ENCODE results near the gene ATP6V1F.

Gene ATP6V1F

DNA sequence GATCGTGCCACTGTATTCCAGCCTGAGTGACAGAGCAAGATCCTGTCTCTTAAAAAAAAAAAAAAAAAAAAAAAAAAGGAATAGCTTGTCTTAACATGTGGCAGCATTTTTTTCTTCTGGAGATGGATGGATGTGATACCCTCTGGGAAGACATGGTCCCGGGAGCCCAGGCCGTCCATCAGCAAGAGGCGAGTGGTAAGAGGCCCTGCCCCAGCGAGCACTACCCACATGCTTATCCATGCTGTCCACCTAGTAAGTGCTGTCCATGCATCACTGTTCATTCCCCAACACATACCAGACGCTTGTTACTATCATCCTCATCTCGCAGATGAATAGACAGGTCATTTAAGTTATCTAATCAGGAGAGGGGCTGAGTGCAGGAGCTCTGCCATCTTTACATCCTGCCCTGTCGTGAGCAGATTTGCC lies 12.9 kb downstream of the ATP6V1F start:
- WGBS (ENCODE audit: insufficient coverage) = 94% methylated on average over 3 of the region's 8 CpGs
- POLR2A ChIA-PET = interaction anchor here (0.6 kb wide), 1 partner anchor 72 kb away, joined by 3 read pairs; no protein-coding TSS in a partner anchor
- Histone ChIP-seq H3K27me3 (replicated peaks in 2 of 5; ENCODE audit: control insufficient read depth in 4 of 5, insufficient read depth in 5 of 5, low read length in 4 of 5) (peaks cover 0 to 7% (median 2%) of the 10 kb centered on the region in 5 experiments), H3K9me3 (ENCODE audit: control extremely low read depth in 1 of 5, control insufficient read depth in 4 of 5, insufficient read depth in 2 of 5, low read depth in 1 of 5, low read length in 4 of 5) (no peaks in the 10 kb centered on the region), H3K4me3 (ENCODE audit: control insufficient read depth in 1 of 7, extremely low read depth in 1 of 7, insufficient read depth in 4 of 7, low read depth in 2 of 7, low read length in 6 of 7) (no peak overlapping the region), H3K4me1 (ENCODE audit: control extremely low read depth in 1 of 4, control insufficient read depth in 4 of 4, insufficient read depth in 4 of 4, low read length in 3 of 4) (peaks cover 0 to 4% (median 0%) of the 10 kb centered on the region in 4 experiments), H3K36me3 (ENCODE audit: control insufficient read depth in 4 of 4, insufficient read depth in 4 of 4, low read length in 3 of 4) (no peaks in the 10 kb centered on the region), H3K27ac (ENCODE audit: insufficient read depth in 1 of 2, low read depth in 1 of 2, low read length in 2 of 2, poor library complexity in 1 of 2, severe bottlenecking in 2 of 2) (no peak overlapping the region)
- DNase-seq = no peak
- CTCF ChIA-PET = interaction anchor here (0.6 to 2.5 kb wide), 3 partner anchors 8 to 267 kb away, joined by 3 to 17 read pairs (median 3); partner anchors contain the start of gene ATP6V1F

DNA sequence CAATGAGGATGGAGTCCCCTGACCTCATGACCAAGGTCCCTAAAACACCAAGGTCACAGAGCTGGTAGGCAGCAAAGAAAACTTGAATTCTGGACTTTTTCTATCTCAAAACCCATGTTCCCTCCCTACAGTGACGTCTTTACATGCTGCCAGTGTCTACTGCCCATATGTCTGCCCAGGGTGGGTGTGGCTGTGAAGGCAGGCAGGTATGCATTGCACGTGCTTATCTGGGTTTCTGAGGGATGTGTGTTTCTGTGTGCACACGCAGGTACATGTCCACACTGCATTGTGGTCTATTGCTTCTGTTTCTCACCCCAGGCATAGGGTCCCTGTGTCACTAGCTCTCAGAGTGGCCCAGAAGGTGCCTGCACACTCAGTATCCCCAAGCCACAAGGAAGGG lies 13.5 kb downstream of the ATP6V1F start:
- Histone ChIP-seq H3K4me1 (ENCODE audit: control extremely low read depth in 1 of 4, control insufficient read depth in 4 of 4, insufficient read depth in 4 of 4, low read length in 3 of 4) (peaks cover 0 to 4% (median 0%) of the 10 kb centered on the region in 4 experiments), H3K36me3 (ENCODE audit: control insufficient read depth in 4 of 4, insufficient read depth in 4 of 4, low read length in 3 of 4) (no peaks in the 10 kb centered on the region), H3K27me3 (replicated peaks in 2 of 5; ENCODE audit: control insufficient read depth in 4 of 5, insufficient read depth in 5 of 5, low read length in 4 of 5) (peaks cover 0 to under 1% (median 0%) of the 10 kb centered on the region in 5 experiments), H3K9me3 (ENCODE audit: control extremely low read depth in 1 of 5, control insufficient read depth in 4 of 5, insufficient read depth in 2 of 5, low read depth in 1 of 5, low read length in 4 of 5) (no peaks in the 10 kb centered on the region), H3K4me3 (ENCODE audit: control insufficient read depth in 1 of 7, extremely low read depth in 1 of 7, insufficient read depth in 4 of 7, low read depth in 2 of 7, low read length in 6 of 7) (no peak overlapping the region), H3K27ac (ENCODE audit: insufficient read depth in 1 of 2, low read depth in 1 of 2, low read length in 2 of 2, poor library complexity in 1 of 2, severe bottlenecking in 2 of 2) (no peak overlapping the region)
- WGBS (ENCODE audit: insufficient coverage) = 94% methylated on average over 2 of the region's 3 CpGs
- POLR2A ChIA-PET = no interaction called here
- DNase-seq = no peak
- CTCF ChIA-PET = interaction anchor here (2.5 kb wide), 1 partner anchor 12 kb away, joined by 17 read pairs; the partner anchor contains the start of gene ATP6V1F

- Histone ChIP-seq H3K27ac (ENCODE audit: insufficient read depth in 1 of 2, low read depth in 1 of 2, low read length in 2 of 2, poor library complexity in 1 of 2, severe bottlenecking in 2 of 2) (no peak overlapping the region), H3K4me3 (ENCODE audit: control insufficient read depth in 1 of 7, extremely low read depth in 1 of 7, insufficient read depth in 4 of 7, low read depth in 2 of 7, low read length in 6 of 7) (no peak overlapping the region), H3K36me3 (ENCODE audit: control insufficient read depth in 4 of 4, insufficient read depth in 4 of 4, low read length in 3 of 4) (no peaks in the 10 kb centered on the region), H3K4me1 (ENCODE audit: control extremely low read depth in 1 of 4, control insufficient read depth in 4 of 4, insufficient read depth in 4 of 4, low read length in 3 of 4) (peaks cover 0 to 4% (median 0%) of the 10 kb centered on the region in 4 experiments), H3K27me3 (replicated peaks in 2 of 5; ENCODE audit: control insufficient read depth in 4 of 5, insufficient read depth in 5 of 5, low read length in 4 of 5) (no peaks in the 10 kb centered on the region), H3K9me3 (ENCODE audit: control extremely low read depth in 1 of 5, control insufficient read depth in 4 of 5, insufficient read depth in 2 of 5, low read depth in 1 of 5, low read length in 4 of 5) (no peaks in the 10 kb centered on the region)
- CTCF ChIA-PET = interaction anchor here (9.1 kb wide), 1 partner anchor 34 kb away, joined by 83 read pairs; no protein-coding TSS in a partner anchor
- DNase-seq = no peak
- 97% methylated on average over 5 of the region's 5 CpGs for whole genome bisulfite sequencing (ENCODE audit: insufficient coverage)
- POLR2A ChIA-PET = no interaction called here
Measured at GRCh38 chr7:128876586-128876977, 13.9 kb downstream of the ATP6V1F start.

DNA sequence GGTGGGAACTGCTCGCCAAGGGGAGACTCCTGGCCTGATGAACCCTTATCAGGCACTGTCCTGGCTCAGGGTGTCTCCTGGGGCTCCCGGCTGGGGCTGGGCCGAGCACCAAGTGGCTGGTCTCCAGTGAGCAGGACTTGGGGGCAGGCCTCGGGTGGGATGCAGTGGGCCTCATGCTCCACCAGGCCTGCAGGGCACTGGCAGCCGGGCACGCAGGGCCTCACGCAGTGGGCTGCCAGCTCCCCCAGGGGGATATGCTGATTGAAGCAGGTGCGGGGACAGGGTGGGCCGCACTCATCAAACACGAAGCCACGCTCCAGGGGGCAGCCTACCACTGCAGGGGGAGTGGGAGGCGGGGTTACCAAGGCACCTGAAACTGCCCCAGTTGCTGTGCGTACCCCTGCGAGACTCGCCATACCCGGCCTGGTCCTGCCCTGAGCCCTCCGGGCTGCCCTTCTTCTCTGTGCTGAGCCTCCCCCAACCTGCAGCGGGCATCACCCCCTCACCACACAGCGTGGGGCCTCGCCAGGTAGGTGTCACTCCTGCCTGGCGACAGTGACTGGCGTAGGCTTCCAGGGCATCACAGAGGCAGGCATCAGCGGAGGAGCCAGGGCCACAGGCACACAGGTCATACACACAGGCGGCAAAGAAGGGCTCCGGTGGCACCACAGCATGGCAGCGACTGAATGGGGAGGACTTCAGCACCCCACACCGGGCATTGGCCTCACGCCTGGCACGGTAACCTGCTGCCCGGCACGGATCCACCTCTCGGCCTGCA lies 14.5 kb downstream of the ATP6V1F start:
- ChIA-PET POLR2A (no interaction called here), CTCF (interaction anchor here (9.1 to 9.8 kb wide), 2 partner anchors 15 to 34 kb away, joined by 83 to 123 read pairs; partner anchors contain the start of gene ATP6V1F)
- H3K4me3 ChIP-seq (ENCODE audit: control insufficient read depth in 1 of 7, extremely low read depth in 1 of 7, insufficient read depth in 4 of 7, low read depth in 2 of 7, low read length in 6 of 7) = no peak overlapping the region
- 95% methylated on average over 30 of the region's 32 CpGs for WGBS (ENCODE audit: insufficient coverage)
- no peaks in the 10 kb centered on the region for H3K27me3 ChIP-seq (replicated peaks in 2 of 5; ENCODE audit: control insufficient read depth in 4 of 5, insufficient read depth in 5 of 5, low read length in 4 of 5)
- H3K27ac ChIP-seq (ENCODE audit: insufficient read depth in 1 of 2, low read depth in 1 of 2, low read length in 2 of 2, poor library complexity in 1 of 2, severe bottlenecking in 2 of 2) = no peak overlapping the region
- peaks cover 0 to 4% (median 0%) of the 10 kb centered on the region in 4 experiments for H3K4me1 ChIP-seq (ENCODE audit: control extremely low read depth in 1 of 4, control insufficient read depth in 4 of 4, insufficient read depth in 4 of 4, low read length in 3 of 4)
- DNase-seq = no peak
- no peaks in the 10 kb centered on the region for H3K9me3 ChIP-seq (ENCODE audit: control extremely low read depth in 1 of 5, control insufficient read depth in 4 of 5, insufficient read depth in 2 of 5, low read depth in 1 of 5, low read length in 4 of 5)
- no peaks in the 10 kb centered on the region for H3K36me3 ChIP-seq (ENCODE audit: control insufficient read depth in 4 of 4, insufficient read depth in 4 of 4, low read length in 3 of 4)

- CTCF ChIA-PET = interaction anchor here (9.1 to 9.8 kb wide), 2 partner anchors 16 to 35 kb away, joined by 83 to 123 read pairs; partner anchors contain the start of gene ATP6V1F
- no peak overlapping the region for H3K27ac ChIP-seq (ENCODE audit: insufficient read depth in 1 of 2, low read depth in 1 of 2, low read length in 2 of 2, poor library complexity in 1 of 2, severe bottlenecking in 2 of 2)
- H3K27me3 ChIP-seq (replicated peaks in 2 of 5; ENCODE audit: control insufficient read depth in 4 of 5, insufficient read depth in 5 of 5, low read length in 4 of 5) = no peaks in the 10 kb centered on the region
- DNase-seq = no peak
- peaks cover 0 to 4% (median 0%) of the 10 kb centered on the region in 4 experiments for H3K4me1 ChIP-seq (ENCODE audit: control extremely low read depth in 1 of 4, control insufficient read depth in 4 of 4, insufficient read depth in 4 of 4, low read length in 3 of 4)
- no CpG with 5 or more reads among the region's 4 CpGs for WGBS (ENCODE audit: insufficient coverage)
- H3K9me3 ChIP-seq (ENCODE audit: control extremely low read depth in 1 of 5, control insufficient read depth in 4 of 5, insufficient read depth in 2 of 5, low read depth in 1 of 5, low read length in 4 of 5) = no peaks in the 10 kb centered on the region
- H3K4me3 ChIP-seq (ENCODE audit: control insufficient read depth in 1 of 7, extremely low read depth in 1 of 7, insufficient read depth in 4 of 7, low read depth in 2 of 7, low read length in 6 of 7) = no peak overlapping the region
- POLR2A ChIA-PET = no interaction called here
- H3K36me3 ChIP-seq (ENCODE audit: control insufficient read depth in 4 of 4, insufficient read depth in 4 of 4, low read length in 3 of 4) = no peaks in the 10 kb centered on the region
Measured at GRCh38 chr7:128877756-128878120, 15.1 kb downstream of the ATP6V1F start.

- ChIA-PET POLR2A (no interaction called here), CTCF (interaction anchor here (1.4 to 9.8 kb wide), 6 partner anchors 7 to 451 kb away, joined by 3 to 123 read pairs (median 28); partner anchors contain the start of gene ATP6V1F)
- Histone ChIP-seq H3K4me3 (ENCODE audit: control insufficient read depth in 1 of 7, extremely low read depth in 1 of 7, insufficient read depth in 4 of 7, low read depth in 2 of 7, low read length in 6 of 7) (no peak overlapping the region), H3K27me3 (replicated peaks in 2 of 5; ENCODE audit: control insufficient read depth in 4 of 5, insufficient read depth in 5 of 5, low read length in 4 of 5) (no peaks in the 10 kb centered on the region), H3K27ac (ENCODE audit: insufficient read depth in 1 of 2, low read depth in 1 of 2, low read length in 2 of 2, poor library complexity in 1 of 2, severe bottlenecking in 2 of 2) (no peak overlapping the region), H3K36me3 (ENCODE audit: control insufficient read depth in 4 of 4, insufficient read depth in 4 of 4, low read length in 3 of 4) (no peaks in the 10 kb centered on the region), H3K9me3 (ENCODE audit: control extremely low read depth in 1 of 5, control insufficient read depth in 4 of 5, insufficient read depth in 2 of 5, low read depth in 1 of 5, low read length in 4 of 5) (no peaks in the 10 kb centered on the region), H3K4me1 (ENCODE audit: control extremely low read depth in 1 of 4, control insufficient read depth in 4 of 4, insufficient read depth in 4 of 4, low read length in 3 of 4) (peaks cover 0 to 4% (median 0%) of the 10 kb centered on the region in 4 experiments)
- WGBS (ENCODE audit: insufficient coverage) = 97% methylated on average over 11 of the region's 14 CpGs
- DNase-seq = no peak
Measured at GRCh38 chr7:128878226-128879105, 15.8 kb downstream of the ATP6V1F start.

Data from common myeloid progenitor, CD34-positive (primary cell).